ENCODE data around the gene ITIH4.

ITIH4 gene

DNA sequence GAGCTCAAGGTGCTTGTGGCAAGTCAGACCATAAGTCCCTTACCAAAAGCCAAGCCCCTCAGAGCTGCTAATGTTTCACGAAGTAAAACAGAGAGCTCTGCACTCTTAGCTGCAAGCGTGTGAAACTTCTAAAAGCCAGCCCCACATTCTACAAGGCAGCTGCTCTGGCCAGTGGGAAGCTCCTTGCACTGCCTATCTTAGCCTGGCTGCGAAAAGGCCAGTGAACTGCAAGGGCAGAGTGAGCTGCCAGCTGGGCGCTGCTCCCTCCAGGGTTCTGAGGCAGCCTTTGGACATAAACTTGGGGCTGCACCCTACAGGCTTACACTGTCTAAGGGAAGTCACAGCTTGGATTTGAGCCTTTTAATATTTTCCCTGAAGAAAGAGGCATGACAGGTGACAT lies 6.5 kb upstream of the ITIH4 start:
- DNase-seq: no peak
- in situ Hi-C loops (cut with MboI; ENCODE audit: low pct_unique_long_range_greater_than_20kb, low sequenced_read_pairs): no loop called here

DNA sequence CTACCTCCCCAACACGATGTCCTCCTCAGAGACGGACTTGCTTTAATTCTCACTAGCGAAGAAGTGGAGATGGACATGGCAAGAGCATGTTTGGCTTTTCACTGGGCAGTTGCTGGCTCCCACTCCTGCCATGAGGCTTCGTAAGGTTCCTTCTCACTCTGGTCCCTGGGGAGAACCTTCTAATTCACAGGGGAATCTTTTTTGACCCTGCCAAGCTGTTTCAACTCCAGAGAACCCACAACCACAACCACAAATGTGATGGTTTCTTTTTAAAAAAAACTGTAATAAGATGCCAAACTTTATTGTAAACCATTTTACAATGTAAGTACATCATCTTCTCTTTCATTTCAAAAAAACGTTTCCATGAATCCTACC lies 6.0 kb upstream of the ITIH4 start:
- in situ Hi-C loops (cut with MboI; ENCODE audit: low pct_unique_long_range_greater_than_20kb, low sequenced_read_pairs): no loop called here
- DNase-seq: no peak

DNA sequence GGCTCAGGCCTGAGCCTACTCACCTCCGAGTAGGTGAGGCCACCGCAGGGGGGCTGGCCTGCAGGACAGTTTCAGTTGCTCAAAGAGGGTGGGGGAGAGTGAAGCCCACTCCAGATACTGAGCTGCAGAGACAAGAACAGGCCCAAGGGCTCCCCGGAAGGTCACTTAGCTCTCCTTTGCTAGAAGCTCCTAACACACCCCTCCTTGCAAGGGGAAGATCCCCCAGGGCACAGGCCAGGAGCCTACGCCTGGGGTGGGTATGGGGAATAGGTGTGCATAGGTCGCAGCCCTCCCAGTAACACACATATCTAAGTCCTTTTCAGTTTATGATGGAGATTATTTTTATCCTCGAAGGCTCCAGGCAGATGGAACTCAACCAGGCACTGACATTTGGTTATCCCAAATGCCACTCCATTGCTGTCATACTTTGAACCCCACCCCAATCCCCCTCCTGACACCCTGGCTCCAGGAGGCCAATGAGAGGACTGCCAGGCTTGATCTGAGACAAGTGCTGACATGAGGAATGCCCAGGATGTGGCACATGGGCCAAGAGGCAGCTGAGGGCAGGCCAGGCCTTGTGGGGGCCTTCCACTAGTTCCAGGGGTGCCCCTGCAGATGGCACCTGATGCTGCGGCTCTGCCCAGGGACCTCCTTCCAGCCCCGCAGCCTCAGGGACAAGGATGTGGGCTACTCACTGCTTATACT lies 5.4 kb upstream of the ITIH4 start:
- no peak for DNase-seq
- in situ Hi-C loops (cut with MboI; ENCODE audit: low pct_unique_long_range_greater_than_20kb, low sequenced_read_pairs): no loop called here

DNA sequence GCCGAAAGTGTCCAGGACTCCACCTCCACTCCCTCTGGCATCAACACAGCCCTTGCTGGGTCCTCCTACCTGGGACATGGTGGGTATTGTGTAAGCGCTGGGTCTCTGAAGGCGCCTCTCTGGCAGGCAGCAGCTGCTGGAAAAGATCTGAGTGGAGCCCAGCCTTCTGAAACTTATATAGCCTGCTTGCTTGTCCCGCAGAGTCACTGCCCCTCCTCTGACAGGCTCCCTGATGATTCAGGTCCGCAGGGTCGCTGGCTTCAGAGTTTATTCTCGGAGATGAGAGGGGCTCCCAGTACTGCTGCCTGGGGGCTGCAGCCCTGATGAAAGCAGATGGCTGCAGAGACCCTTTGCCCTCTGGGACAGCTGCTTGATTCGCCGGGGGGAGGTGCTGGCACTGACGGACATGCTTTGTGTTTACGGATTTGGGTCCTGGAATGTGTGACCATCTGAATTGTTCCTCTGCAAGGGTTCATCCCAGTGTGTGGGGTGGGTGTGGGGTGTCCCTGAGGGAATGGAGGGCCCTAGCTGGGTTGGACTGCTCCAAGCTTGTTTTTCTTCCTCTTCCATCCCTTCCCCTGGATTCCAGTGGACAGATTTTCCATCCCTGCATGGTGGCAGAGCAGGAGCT lies 4.5 kb upstream of the ITIH4 start, which contains the start of gene MUSTN1:
MUSTN1 (minus strand) TSS at position 149 of the 631 bp plus-strand sequence; CDS start at position 78, 71 bp downstream.
- in situ Hi-C loops (cut with MboI; ENCODE audit: low pct_unique_long_range_greater_than_20kb, low sequenced_read_pairs): no loop called here
- DNase-seq: no peak

DNA sequence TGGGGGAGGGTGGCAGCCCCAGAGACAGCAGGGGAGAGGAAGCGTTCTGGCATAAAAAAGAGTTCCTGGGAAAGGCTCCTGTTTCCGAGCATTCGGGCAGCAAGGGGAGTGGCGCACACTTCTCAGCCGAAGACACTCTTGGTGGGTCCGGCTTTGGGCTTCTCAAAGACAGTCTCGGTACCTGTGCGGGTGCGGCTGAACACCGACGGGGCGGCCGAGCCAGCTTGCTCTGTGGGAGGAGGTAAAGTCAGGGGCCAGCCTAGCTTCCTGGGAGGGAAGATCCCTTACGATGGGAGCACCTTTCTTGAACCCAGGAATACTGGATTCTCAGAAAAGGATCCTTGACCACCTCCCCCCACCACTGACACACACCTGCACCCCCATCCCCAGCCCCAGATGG lies 2.7 kb upstream of the ITIH4 start:
- in situ Hi-C loops (cut with MboI; ENCODE audit: low pct_unique_long_range_greater_than_20kb, low sequenced_read_pairs): no loop called here
- DNase-seq: no peak

DNA sequence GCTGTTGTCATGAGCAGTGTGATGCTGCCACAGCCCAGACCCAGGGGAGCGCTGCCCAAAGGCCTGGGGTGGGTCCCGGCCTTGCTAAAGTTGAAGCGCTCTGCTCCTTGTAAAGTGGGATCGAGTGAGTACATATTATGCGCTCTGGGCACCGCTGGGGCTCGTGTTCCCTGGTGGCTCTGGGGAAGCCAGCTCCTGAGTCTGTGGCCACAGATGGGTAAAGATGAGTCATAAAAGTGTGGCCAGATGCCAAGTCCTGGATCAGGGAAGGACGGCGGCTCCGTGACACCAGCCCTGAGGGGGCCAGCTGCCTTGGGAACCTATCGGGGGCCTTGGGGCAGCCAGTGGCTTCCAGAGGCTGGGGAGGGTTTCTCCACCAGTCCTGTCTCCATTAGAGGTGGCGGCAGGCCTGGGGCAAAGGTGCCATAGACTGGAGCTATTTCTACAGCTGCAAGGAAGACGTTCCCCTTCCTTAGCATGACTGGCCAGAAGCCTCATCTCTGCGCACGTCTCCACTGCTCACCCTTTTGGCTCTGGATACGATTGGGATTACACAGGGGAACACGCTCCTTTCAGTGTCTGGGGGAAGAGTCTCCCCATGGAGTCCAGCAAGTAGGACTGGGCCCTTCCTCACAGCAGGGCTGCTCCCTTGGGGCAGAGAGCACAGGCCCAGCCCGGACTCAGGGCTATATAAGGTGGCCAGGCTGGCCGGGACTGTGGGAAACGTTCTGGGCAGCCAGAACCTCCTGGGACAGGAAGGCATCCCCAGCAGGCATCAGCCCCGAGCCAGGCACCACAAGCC lies 1.2 kb upstream of the ITIH4 start:
- DNase-seq: peak; percentile 34
- in situ Hi-C loops (cut with MboI; ENCODE audit: low pct_unique_long_range_greater_than_20kb, low sequenced_read_pairs): no loop called here

DNA sequence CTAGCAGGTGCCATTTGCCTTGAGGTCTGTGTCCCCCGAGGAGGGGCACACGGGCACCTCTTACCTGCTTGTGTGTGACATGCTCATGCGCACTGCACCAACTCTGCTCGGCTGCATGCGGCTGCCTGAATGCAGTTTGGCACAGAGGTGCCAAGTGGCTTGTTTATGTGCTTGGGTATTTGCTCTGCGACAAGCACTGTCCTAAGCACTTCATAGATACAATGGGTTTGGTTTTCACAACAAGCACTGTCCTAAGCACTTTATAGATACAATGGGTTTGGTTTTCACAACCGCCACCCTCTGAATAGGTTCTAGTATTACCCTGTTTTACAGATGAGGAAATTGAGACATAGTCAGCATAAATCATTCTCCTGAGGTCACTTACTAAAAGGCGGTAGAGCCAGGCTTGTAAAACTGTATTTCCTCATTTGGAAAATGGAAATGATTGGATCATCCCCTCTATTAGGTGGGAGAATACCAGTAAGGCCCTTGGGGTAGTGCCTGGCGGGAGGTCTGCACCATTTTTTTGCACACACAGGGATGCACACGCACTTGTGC lies 487 bp downstream of the ITIH4 start:
- DNase-seq: no peak
- in situ Hi-C loops (cut with MboI; ENCODE audit: low pct_unique_long_range_greater_than_20kb, low sequenced_read_pairs): no loop called here

DNA sequence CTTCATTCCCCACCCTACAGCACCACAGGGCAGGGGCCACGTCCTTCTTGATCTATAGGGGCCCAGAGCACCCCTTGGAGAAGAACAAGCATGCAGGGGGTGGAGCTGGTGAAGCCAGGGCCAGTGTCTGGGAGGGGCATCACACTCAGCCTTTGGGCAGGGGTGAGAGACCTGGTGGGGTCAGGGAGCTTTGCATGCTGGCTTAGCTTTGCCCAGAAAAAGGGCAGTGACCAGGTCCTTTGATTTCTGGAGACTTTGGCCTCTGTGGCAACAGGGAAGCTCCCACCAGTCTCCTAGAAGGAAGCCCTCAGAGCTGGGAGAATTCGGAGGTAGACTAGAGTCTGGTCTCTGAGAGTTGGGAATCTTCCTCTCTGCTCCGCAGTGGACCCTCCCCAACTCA lies 990 bp downstream of the ITIH4 start:
- DNase-seq: no peak
- in situ Hi-C loops (cut with MboI; ENCODE audit: low pct_unique_long_range_greater_than_20kb, low sequenced_read_pairs): no loop called here

DNA sequence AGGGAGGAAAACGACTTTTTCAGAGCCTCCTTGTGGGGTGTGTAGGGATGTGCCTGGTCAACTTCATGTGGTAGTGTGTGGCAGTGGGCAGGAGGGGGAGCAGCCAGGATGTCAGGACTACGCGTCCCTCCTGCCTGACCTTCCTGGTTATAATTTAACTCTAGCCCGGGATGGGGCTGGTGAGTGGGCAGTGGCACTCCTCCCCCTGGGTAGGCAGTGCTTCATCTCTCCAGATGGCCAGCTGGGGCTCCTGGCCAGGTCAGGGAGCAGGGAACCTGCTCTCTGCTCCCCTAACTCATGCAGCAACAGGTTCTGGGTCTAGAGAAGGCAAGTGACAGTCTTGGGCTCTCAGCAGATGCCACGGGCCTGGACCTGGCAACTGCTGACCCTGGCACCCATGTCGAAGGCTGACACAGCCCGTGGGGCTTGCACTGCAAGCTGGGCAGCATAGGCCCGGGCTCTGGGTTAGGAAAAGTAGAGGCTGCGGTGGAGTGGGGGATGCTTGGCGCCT lies 2.6 kb downstream of the ITIH4 start:
- DNase-seq: no peak
- in situ Hi-C loops (cut with MboI; ENCODE audit: low pct_unique_long_range_greater_than_20kb, low sequenced_read_pairs): no loop called here

DNA sequence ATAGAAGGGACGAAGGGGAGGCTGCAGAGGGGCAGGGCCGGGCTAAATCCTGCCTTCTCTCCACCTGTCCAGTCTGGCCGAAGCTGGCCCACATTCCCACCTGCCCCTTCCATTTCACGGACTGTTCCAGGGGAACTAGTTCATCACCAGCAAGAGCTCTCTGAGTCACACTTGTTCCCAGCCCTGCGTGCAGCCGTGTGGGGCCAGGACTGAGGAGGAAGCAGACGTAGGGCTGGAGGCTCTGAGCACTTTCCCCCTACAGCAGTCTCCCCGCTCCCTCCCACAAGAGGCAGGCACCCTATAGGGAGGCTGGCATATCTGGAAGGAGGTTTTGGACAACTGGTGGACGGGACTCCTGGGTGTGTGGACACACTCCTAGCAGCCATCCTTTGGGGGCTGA lies 3.0 kb downstream of the ITIH4 start:
- in situ Hi-C loops (cut with MboI; ENCODE audit: low pct_unique_long_range_greater_than_20kb, low sequenced_read_pairs): no loop called here
- no peak for DNase-seq

DNA sequence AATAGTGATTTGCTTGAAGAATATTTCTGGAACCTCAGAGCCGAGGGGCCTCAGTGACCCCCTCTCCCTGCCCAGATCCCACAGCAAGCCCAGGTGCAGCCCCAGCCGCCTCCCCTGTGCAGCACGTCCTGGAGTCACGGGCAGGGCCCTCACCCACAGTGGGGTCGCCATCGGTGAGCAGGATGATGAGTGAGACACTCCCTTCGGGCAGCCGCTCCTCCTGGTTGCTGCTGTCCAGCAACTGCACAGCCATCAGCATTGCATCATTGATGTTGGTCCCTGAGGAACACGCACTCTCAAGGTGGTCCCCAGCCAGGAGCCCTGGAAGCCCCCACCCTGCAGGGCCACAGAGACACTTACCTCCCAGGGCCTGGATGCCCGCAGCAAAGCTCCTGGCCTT lies 6.4 kb downstream of the ITIH4 start:
- in situ Hi-C loops (cut with MboI; ENCODE audit: low pct_unique_long_range_greater_than_20kb, low sequenced_read_pairs): no loop called here
- no peak for DNase-seq

DNA sequence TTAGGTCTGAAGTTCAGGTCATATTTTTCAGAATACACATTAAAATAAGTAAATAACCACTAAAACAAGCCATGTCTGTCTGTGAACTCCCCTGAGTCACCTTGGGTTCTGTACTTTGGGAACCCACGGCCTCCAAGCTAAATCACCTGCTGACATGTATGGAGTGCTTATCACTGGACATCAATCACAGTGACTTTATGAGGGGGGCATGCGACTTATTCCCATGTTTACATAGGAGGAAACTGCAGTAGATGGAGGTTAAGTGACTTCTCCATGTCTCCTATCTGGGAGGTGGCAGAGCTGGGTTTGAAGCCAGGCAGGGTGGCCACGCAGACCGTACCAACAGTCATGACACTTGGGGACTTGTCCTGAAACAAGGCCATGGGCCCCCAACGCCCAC lies 8.1 kb downstream of the ITIH4 start:
- in situ Hi-C loops (cut with MboI; ENCODE audit: low pct_unique_long_range_greater_than_20kb, low sequenced_read_pairs): no loop called here
- DNase-seq: no peak

DNA sequence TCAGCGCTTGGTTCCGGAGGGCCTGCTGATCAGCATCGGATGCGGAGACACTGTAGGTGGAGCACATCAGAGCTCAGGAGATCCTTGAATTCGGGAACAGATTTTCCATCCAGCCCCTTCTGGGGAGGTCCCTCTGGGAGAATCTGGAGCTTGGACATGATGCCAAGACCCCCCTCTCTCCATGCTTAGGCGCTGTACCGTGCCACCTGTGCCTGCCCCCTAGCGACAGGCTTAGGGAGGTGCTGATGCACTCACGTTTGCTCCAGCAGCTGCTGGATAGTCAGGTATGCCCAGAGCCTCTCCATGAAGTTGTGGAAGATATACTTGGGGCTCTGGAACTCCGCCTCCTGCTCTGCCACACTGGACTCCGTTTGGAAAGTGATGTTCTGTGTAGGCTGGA lies 9.7 kb downstream of the ITIH4 start:
- in situ Hi-C loops (cut with MboI; ENCODE audit: low pct_unique_long_range_greater_than_20kb, low sequenced_read_pairs): no loop called here
- DNase-seq: peak; percentile 42

DNA sequence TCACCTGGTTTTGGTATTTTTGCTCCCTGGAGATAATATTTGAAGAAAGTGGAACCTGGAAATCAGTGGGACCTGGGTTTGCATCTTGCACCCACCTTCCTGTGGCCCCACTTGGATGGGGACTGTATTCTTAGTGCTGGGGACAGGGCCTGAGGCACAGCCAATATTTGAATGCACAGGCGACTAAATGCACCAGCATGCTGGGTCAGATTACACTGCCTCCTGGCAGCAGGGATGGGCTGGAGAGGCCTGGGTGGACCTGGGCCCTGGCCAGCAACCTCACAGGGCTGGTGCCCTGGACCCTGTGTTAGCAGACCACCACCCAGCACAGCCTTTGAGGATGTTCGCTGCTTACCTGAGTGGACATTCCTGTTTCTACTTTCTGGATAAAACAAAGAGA lies 10.5 kb downstream of the ITIH4 start:
- no peak for DNase-seq
- in situ Hi-C loops (cut with MboI; ENCODE audit: low pct_unique_long_range_greater_than_20kb, low sequenced_read_pairs): no loop called here

DNA sequence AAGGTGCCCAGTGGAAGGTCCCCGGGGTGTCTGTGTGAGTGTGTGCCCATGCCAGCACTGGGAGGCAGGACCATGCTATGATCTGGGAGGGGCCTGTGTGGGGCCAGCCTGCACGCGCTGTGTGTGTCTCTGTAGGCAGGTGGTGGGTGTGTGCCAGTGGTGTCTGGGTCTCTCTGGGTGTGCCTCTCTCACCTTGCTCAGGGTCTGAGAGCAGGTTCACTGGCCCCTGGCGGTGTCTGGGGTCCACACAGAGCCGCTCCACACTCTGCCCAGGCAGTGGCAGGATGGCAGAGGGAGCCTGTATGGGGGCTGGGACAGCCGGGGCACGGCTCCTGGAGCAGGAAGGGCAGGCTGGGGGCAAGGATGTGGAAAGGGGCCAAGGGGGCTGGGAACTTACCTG lies 12.6 kb downstream of the ITIH4 start:
- in situ Hi-C loops (cut with MboI; ENCODE audit: low pct_unique_long_range_greater_than_20kb, low sequenced_read_pairs): no loop called here
- no peak for DNase-seq

DNA sequence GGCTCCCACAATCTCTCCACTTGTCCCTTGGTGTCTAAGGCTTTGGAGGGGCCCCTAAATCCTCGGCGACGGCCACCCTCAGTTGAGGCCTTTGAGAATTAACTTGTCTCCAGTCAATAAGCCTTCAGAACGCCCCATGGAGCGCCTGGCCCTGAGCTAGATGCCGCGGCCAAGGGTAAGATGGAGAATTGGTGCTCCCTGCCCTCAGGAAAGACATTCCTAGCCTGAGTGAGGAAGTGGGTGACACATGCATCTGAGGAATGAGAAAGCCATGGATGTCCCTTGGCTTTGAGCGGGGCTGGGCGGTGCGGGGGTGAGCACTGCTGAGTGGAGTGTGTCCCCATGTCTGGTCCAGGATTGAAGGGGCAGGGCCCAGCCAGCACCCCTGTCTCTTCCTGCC lies 13.3 kb downstream of the ITIH4 start:
- in situ Hi-C loops (cut with MboI; ENCODE audit: low pct_unique_long_range_greater_than_20kb, low sequenced_read_pairs): no loop called here
- DNase-seq: no peak

DNA sequence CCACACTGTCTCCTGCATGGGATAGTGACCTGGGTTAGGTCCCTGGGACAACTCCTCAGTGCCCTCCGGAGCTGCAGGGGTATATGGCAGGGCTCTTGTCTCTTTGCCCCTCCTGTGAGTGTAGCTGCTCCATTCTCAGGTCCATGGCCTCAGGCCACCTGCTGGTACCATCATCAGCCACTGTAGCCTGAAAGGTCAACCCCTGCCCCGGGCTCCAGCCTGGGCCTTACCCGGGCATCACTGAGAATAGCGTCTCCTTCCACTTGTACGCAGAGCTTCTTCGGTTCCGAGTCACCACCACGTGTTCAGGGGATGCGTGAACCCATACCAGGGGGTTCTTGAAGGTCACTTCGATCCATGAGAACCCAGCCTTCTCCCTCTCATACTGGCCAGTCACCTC lies 13.8 kb downstream of the ITIH4 start:
- in situ Hi-C loops (cut with MboI; ENCODE audit: low pct_unique_long_range_greater_than_20kb, low sequenced_read_pairs): no loop called here
- no peak for DNase-seq

DNA sequence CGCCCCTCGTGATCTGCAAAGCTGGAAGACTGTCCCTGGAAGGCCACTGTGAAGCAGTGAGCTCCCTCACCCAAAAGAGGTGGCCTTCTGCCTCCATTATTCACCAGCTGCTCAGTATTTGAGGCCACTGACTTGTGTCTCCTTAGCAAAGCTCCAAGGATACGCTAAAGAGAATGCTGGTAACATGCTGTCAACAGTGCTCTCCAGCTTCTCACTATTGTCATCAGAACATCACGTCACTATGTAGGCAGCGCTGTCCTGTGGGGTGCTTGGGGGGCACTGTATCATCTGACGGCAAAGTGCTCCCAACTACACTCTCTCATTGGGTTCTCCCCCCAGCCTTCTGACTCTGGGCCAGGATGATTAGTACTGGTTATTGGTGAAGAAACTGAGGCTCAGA lies 14.3 kb downstream of the ITIH4 start:
- DNase-seq: no peak
- in situ Hi-C loops (cut with MboI; ENCODE audit: low pct_unique_long_range_greater_than_20kb, low sequenced_read_pairs): no loop called here

DNA sequence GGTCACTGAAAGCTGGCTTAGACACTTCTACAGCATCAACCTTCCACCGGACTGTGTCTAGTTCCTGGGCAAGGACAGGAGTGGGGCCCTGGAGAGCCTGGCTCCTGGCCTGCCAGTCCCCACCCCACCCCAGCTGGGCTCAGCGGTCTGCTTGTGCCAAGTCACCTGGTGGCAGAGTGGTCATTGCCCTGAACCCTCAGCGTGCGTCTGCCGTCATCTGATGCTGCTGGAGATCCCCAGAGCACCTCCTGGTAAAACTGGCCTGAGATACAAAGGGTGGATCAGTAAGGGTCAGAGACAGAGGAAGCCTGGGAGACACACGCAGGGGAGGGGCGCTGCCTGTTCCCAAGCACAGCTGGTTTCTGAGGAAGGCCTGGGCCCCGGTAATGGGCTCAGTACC lies 16.7 kb downstream of the ITIH4 start:
- DNase-seq: no peak

DNA sequence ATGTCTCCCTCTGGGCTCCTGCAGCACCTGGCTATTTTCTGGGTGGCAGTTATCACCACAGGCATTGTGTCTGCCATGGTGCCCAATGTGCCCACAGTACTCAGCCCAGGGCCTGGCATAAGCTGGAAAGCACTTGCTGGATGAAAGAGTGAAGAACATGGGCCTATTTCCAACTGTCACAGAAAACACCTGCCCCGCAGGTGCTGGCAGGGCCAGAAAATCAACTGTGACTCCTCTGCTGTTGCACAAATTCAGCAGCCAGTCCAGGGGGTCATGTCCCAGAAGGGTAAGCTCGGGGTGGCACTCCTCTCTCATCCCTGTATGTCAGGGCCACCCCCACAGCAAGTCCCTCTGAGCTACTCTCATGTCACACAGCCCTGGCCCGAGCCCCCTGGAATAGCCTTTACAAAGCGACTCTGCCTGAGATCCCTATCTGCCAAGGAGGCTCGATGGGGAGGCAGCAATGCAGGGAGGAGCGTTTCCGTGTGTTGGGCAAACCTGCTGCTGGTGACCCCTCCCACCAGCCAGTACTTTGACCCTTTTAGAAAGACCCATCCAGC lies 18.9 kb downstream of the ITIH4 start:
- in situ Hi-C loops (cut with MboI; ENCODE audit: low pct_unique_long_range_greater_than_20kb, low sequenced_read_pairs): no loop called here
- DNase-seq: no peak

More for the DNA sequence above, 16.7 kb downstream of the ITIH4 start:
- in situ Hi-C loops (cut with MboI; ENCODE audit: low pct_unique_long_range_greater_than_20kb, low sequenced_read_pairs): no loop called here

Measured in KBM-7 (cell line).